ENCODE measurements around the gene LPAR3. TPM values are rescaled to one million over a fixed set of nuclear protein-coding genes. Genes with fewer than 3 reads are reported as not detected.

Gene LPAR3
- total RNA-seq, 1 experiment from 2014 or later, result 0.91 TPM

GRCh38 chr1:84775535-84775920 lies 117.5 kb downstream of the LPAR3 start:
- DNase-seq (ENCODE audit: low read depth), result no peak

GRCh38 chr1:84774669-84775534 lies 118.1 kb downstream of the LPAR3 start:
- DNase-seq (ENCODE audit: low read depth), result no peak

DNA sequence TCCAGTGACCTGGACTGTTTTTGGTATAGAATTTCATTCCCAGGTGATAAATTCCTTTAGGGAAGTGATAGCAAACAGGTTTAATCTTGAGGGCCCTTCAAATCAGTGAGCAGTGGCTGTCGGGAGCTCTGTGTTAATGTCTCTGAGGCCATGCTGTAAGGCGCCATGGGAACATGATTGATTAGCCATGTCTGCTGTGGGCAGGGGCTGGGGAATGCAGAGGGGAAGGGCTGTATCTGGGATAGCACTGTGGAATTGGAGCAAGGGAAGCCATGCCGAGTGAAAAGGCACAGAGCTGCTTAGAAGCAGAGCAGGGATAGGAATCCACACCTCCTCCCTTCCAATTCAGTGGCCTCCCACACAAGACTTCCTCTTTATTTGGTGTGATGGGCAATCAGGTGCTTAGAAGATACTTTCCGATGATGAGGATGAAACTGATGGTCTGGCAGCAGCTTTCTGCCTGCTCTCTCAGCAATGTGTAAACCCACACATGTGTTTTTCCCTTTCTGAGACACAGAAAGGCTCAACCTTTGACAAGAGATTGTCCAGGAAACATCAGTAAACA lies 119.0 kb downstream of the LPAR3 start:
- DNase-seq (ENCODE audit: low read depth), result no peak

DNA sequence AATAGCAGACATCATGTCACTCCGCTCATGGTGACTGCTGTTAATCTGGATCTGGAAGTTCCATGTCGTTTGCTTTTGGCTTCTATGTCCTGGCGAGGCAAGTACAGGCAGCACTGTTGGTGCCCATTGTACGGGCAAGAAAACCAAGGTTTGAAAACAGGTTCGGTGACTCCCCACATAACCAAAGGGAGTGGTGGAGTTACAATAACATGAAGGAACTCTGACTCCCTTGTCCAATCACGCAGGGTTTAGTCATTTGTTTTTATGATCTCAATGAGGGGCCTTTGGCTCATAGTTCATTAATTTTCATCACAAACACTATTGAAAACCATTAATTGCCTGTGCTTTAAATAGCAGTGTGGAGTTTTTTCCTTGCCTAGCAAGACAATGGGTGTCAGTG lies 119.8 kb downstream of the LPAR3 start:
- no peak for DNase-seq (ENCODE audit: low read depth)

- DNase-seq (ENCODE audit: low read depth), result peak; percentile 84
Observed at GRCh38 chr1:84772428-84772943, 120.5 kb downstream of the LPAR3 start.

- no peak for DNase-seq (ENCODE audit: low read depth)
Observed at GRCh38 chr1:84771895-84772294, 121.1 kb downstream of the LPAR3 start.

- no peak for DNase-seq (ENCODE audit: low read depth)
Observed at GRCh38 chr1:84770481-84770880, 122.5 kb downstream of the LPAR3 start.

DNA sequence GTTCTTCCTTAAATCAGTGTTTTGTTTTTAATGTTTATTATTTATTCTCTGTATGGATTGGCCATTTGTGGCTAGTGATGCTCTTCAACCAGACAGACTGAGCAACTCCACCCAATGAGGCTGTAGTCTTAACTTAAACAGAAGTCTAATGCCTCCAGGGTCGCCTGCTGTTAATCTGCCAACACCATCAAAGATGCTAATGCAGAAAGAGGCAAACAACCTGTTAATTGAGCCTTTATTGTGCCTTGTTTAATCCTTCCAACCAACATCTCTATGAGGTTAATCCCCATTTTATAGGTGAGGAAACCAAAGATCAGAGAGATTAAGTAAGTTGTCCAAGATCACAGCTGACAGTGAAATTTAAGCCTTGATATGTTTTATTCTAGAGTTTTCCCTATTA lies 123.4 kb downstream of the LPAR3 start:
- DNase-seq (ENCODE audit: low read depth), result no peak

DNA sequence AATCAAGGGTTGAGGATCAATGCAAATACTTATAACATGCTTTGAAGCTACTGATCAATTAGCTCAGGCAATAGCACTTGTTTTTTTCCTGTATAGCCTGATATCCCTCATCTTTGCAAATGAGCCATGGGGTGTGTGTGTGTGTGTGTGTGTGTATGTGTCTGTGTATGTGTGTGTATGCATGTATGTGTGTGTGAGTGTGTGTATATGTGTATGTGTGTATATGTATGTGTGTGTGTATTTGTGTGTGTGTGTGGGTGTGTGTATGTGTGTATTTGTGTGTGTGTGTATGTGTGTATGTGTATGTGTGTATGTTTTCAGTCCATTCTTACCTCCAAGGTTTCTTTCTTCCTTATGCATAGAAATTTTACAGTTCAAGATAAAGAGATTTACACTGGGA lies 124.4 kb downstream of the LPAR3 start:
- DNase-seq (ENCODE audit: low read depth), result no peak

GRCh38 chr1:84763912-84764680 lies 128.9 kb downstream of the LPAR3 start:
- no peak for DNase-seq (ENCODE audit: low read depth)

DNA sequence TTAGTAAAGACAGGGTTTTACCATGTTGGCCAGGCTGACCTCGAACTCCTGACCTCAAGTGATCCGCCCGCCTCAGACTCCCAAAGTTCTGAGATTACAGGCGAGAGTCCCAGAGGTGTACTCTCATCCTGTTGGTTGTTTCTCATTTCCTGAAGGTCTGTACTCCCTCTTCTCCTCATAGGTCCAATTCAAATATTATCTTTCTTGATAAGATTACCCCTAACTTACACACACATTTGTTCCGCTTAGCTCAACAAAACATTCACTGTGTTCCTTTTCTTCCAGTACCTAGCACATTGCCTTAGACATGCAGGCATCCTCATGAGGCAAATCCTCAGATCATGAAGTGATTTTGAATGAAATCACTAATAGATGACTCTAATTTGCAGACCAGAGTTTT lies 130.3 kb downstream of the LPAR3 start:
- DNase-seq (ENCODE audit: low read depth), result no peak

Other genes starting within 250 kb of the LPAR3 start
- 46.9 and 68.5 TPM in 2 replicates for gene SSX2IP, start 202.7 kb downstream of the LPAR3 start, total RNA-seq (2014; rRNA removed; shearing (Covaris generic))
- gene MCOLN2, start 103.9 kb upstream of the LPAR3 start, total RNA-seq (2014; rRNA removed; shearing (Covaris generic)), result 13.5 and 13.6 TPM in 2 replicates
- 2.1 and 2.5 TPM in 2 replicates for gene MCOLN3, start 155.3 kb upstream of the LPAR3 start, total RNA-seq (2014; rRNA removed; shearing (Covaris generic))

All from Daoy (cell line).